EL (cell line): ENCODE data around the gene RPP25.
A peak's percentile ranks its signal among the peaks of the same experiment; 100 is the strongest.

ENCODE experiments used
- DNase-seq: peaks from one replicate; pipeline ENCODE4 v3.0.0-alpha.2; 2016

The RPP25 gene

DNA sequence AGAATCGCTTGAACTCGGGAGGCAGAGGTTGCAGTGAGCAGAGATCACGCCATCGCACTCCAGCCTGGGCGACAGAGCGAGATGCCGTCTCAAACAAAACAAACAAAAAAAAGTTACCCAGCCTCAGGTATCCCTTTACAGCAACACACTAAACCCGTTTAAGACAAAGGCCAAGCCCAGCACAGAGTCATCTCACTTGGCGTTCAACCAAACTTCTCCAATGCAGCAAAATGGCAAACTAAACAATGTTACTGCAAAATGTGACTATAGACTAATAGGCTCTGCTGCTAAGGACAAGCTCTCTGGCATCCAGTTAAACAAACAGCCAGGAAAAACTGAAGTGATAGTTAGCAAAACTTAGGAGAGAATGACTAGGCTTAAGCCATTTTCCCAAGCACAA, 43.5 kb downstream of the RPP25 start:
- no peak for DNase-seq

DNA sequence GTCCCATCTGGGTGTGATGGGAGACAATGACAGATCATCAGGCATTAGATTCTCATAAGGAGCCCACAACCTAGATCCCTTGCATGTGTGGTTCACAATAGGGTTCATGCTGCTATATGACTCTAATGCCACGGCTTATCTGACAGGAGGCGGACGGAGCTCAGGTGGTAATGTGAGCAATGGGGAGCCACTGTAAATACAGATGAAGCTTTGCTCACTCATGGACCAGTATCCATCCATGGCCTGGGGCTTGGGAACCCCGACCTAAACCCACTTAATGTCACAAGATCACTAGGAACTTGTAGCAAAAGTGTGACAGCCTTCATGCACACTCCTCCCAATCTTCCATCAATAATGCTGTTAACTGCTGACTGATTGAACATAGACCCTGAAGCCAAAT, 47.9 kb downstream of the RPP25 start:
- DNase-seq = no peak

DNA sequence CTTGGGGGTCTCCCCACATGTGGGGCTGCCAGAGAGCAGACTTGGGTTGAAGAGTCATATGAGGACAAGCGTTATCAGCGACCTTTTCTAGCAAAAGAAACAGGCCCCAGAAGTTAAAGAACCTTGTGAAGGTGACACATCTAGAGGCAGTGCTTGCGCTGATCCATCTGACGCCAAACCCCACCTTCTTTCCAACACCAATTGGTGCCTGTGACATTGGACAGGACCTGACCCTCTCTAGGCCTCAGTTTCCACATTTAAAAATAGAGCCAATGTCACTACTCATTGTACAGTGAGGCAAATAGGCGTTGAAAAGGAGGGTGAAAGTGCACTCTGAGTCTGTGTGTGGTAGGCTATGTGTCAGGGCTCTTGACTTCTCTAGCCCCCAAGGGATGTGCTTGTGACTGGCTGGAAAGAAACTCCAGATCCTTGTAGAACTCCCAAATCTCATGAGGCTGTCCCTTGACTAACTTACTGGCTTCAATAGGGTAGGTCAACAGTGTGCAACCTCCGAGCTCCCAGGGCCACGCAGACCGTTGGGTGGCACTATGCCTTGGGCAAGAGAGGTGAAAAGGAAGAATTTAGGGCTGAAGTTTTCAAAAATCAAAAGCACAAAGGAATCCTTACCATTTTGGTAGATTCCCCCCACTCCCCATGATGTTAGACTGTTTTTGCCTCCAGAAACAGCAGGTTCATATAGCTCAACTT, 49.3 kb downstream of the RPP25 start:
- DNase-seq = peak; percentile 18

DNA sequence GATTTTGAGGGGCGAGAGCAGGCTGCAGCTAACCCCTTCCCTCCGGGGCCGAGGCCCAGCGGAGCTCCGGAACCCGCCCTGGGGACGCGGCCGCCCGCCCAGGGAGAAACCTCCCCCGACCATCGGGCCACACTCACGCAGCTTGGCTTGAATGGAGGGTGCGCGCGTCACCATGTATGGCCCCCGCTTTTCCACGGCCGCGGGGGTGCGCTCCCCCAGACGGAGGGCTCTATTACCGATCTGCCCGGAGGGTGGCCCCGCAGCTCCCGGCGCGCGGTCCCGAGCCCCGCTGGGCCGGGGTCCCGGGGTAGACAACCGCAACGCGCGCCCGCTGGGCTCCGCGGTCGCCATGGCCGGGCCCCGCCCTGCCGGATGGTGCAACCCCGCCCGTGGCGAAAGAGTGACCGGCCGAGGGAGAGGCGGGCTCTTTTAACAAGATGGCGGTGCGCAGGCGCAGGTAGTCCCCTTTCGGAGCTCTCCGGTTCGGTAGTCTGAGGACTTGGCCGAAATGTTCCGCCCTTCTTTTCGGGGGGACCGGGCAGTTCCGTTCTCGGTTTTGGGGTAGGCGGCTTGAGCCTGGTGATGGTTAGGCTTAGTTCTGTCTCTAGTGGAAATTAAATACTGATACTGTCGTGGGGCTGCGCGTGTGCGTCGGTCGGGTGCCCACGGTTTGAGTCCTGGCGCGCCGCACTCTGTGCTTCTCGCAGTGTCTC, 50.0 kb downstream of the RPP25 start, which contains the start of gene FAM219B:
Gene FAM219B, minus strand, starts transcription at position 402 of the 713 bp plus-strand sequence. Its CDS starts 51 bp downstream, at position 351.
- peak; percentile 86 for DNase-seq

DNA sequence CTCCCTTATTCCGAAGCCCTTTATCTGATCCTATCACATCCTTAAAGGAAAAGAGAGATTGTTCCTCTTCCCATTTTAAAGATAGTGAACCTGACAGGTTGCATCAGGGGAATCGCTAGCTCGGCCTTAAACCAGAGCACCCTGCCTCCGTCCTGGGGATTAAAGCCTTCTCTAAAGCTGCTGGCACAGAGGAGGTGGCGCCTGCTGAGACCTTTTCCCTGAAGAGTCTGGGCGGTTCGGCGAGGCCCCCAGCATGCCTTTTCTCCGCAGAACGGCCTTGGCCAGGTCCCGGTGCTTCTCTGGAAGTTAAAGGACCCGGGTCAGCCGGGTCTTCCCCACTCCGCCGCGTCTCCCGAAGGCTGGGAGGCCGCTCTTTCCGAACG, 50.5 kb downstream of the RPP25 start:
- peak; percentile 37 for DNase-seq
